ENCODE measurements around the gene ADAR. TPM values are rescaled to one million over a fixed set of nuclear protein-coding genes. Genes with fewer than 3 reads are reported as not detected.

ADAR gene
- total and polyA plus RNA-seq, 2 of the 8 experiments (the other 6 are each of a cell fraction or from before 2014, with no cell fraction given), result 125 to 242 TPM

DNA sequence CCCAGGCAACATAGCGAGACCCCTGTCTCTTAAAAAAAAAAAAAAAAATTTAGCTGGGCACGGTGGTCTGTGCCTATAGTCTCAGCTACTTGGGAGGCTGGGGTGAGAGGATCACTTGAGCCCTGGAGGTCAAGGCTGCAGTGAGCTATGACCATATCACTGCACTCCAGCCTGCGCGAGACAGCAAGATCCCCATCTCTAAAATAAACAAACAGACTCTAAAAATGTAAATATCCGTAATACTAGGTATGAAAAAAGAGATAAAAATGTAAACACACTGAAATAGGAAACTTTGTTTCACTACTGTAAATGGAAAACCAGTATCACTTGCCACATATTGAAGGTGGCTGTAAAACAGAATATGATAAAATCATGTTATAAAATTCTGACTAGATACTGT is 17.2 kb downstream of the ADAR start:
- H3K27ac ChIP-seq (ENCODE audit: low read depth, low read length), result no peak overlapping the region
- ChIA-PET POLR2A (ENCODE audit: partially characterized antibody) (interaction anchor here (0.6 to 3.0 kb wide), 7 partner anchors 9 to 480 kb away, joined by 3 to 23 read pairs (median 5); no protein-coding TSS in a partner anchor), CTCF (ENCODE audit: partially characterized antibody) (interaction anchor here (0.6 to 4.8 kb wide), 7 partner anchors 14 to 494 kb away, joined by 3 to 21 read pairs (median 4); no protein-coding TSS in a partner anchor)
- peaks cover 48 to 94% (median 77%) of the 10 kb centered on the region in 4 experiments for H3K36me3 ChIP-seq (ENCODE audit: control insufficient read depth in 2 of 4, insufficient read depth in 4 of 4, low read length in 3 of 4)
- no peak for DNase-seq (ENCODE audit: low read depth in 1 of 2, low spot score in 2 of 2)
- H3K79me2 ChIP-seq (ENCODE audit: control insufficient read depth in 1 of 2, insufficient read depth in 2 of 2, low read length in 2 of 2), result no peaks in the 10 kb centered on the region
- no peak overlapping the region for H3K23ac ChIP-seq (ENCODE audit: insufficient read length)
- TF ChIP-seq HDAC6 (IDR thresholded peaks at IDR 0.05; ENCODE audit: low read depth, low read length) (no peak), POLR2AphosphoS5 (IDR thresholded peaks at IDR 0.05; ENCODE audit: low read depth, low read length) (no peak), JUND (IDR thresholded peaks at IDR 0.05; ENCODE audit: low read length) (no peak), RAD21 (IDR thresholded peaks at IDR 0.05 in 1 of 2, conservative IDR thresholded peaks at IDR 0.05 in 1 of 2; ENCODE audit: low read depth in 2 of 2, low read length in 2 of 2) (no peak), BCL11A (IDR thresholded peaks at IDR 0.05; ENCODE audit: low read depth in 2 of 2, low read length in 2 of 2) (no peak), EP300 (IDR thresholded peaks at IDR 0.05; ENCODE audit: borderline replicate concordance in 1 of 2, low read depth in 2 of 2, low read length in 2 of 2) (no peak), RBBP5 (IDR thresholded peaks at IDR 0.05; ENCODE audit: borderline replicate concordance, low read depth, low read length) (no peak), TAF7 (optimal IDR thresholded peaks at IDR 0.05; ENCODE audit: borderline replicate concordance, low read depth, low read length) (no peak), JUN (IDR thresholded peaks at IDR 0.05; ENCODE audit: low read depth, low read length) (no peak), PHF8 (conservative IDR thresholded peaks at IDR 0.05; ENCODE audit: low read depth, low read length) (no peak)
- no peak overlapping the region for H2BK12ac ChIP-seq (ENCODE audit: low read depth, low read length)
- no peak overlapping the region for H2BK5ac ChIP-seq (ENCODE audit: low read depth, low read length)
- H2BK120ac ChIP-seq (replicated peaks; ENCODE audit: low read depth, low read length), result no peak overlapping the region
- peaks cover 4% of the 10 kb centered on the region; the same call in 1 of the 2 replicates for H3K79me1 ChIP-seq (ENCODE audit: low read depth, low read length)
- no peak overlapping the region for H4K8ac ChIP-seq (ENCODE audit: extremely low read depth, insufficient read depth, low read length)
- H3K9ac ChIP-seq (replicated peaks in 1 of 4; ENCODE audit: extremely low read depth in 1 of 4, low read depth in 3 of 4, low read length in 3 of 4), result no peak overlapping the region
- H3K18ac ChIP-seq (ENCODE audit: extremely low read depth, low read length), result no peak overlapping the region
- no peak overlapping the region for H4K91ac ChIP-seq (replicated peaks; ENCODE audit: insufficient read length, low read length)
- no peak overlapping the region for H2AFZ ChIP-seq (ENCODE audit: low read length)
- no peak overlapping the region for H3K4me3 ChIP-seq (ENCODE audit: extremely low read depth in 1 of 4, insufficient read depth in 2 of 4, low read depth in 3 of 4, low read length in 4 of 4)
- H3K4me2 ChIP-seq (ENCODE audit: insufficient read depth in 1 of 2, low read depth in 2 of 2, low read length in 2 of 2), result no peak overlapping the region
- no peak overlapping the region for H3K56ac ChIP-seq (replicated peaks; ENCODE audit: insufficient read length, low read depth, low read length)
- H2AK5ac ChIP-seq (ENCODE audit: low read depth, low read length), result no peak overlapping the region
- 93% methylated on average over 5 of the region's 5 CpGs; no CpG with 5 or more reads in 1 of the 2 experiments for WGBS, 2 experiments (ENCODE audit: extremely low coverage in 1 of 2, insufficient coverage in 1 of 2, insufficient read length in 1 of 2, insufficient replicate concordance in 2 of 2, low coverage in 1 of 2, low lambda C conversion rate in 2 of 2, missing lambda C conversion rate in 1 of 2)
- FAIRE-seq, result no peak
- no peaks in the 10 kb centered on the region for H3K9me3 ChIP-seq (ENCODE audit: insufficient read depth in 2 of 2, low read depth in 1 of 2, low read length in 1 of 2)
- H4K20me1 ChIP-seq (replicated peaks in 1 of 2; ENCODE audit: control insufficient read depth in 1 of 2, insufficient read depth in 2 of 2, low read length in 2 of 2), result peaks cover 9 to 12% of the 10 kb centered on the region in 2 experiments
- no peaks in the 10 kb centered on the region for H3K23me2 ChIP-seq (ENCODE audit: low read depth, low read length)
- H2BK20ac ChIP-seq (ENCODE audit: low read length), result no peak overlapping the region
- no peak overlapping the region for H3K14ac ChIP-seq (ENCODE audit: insufficient read length)
- H2BK15ac ChIP-seq (ENCODE audit: low read length), result no peak overlapping the region
- no peaks in the 10 kb centered on the region for H3K4me1 ChIP-seq (replicated peaks in 1 of 4; ENCODE audit: control insufficient read depth in 3 of 4, insufficient read depth in 4 of 4, low read length in 3 of 4)
- no peak overlapping the region for H4K5ac ChIP-seq (ENCODE audit: insufficient read length, low read depth, low read length)
- H3K4ac ChIP-seq (replicated peaks; ENCODE audit: insufficient read length, low read depth, low read length), result no peak overlapping the region
- no peaks in the 10 kb centered on the region for H3K27me3 ChIP-seq (replicated peaks in 1 of 4; ENCODE audit: control insufficient read depth in 3 of 4, extremely low read depth in 1 of 4, insufficient read depth in 3 of 4, low read length in 3 of 4)
